Fibroblast of mammary gland (primary cell): ENCODE data around the gene PAF1.

ENCODE experiments used
- DNase-seq: peaks from one replicate; pipeline ENCODE4 v3.0.0-alpha.2; 2010; ENCODE audit warnings: low read depth
- H3K4me3 ChIP-seq: 2 replicates; pipeline ENCODE4 v1.5.1; 2011; ENCODE audit warnings: low read depth, mild to moderate bottlenecking, low read length, moderate library complexity; ENCODE audit not compliant: control insufficient read depth
- CTCF ChIP-seq: conservative IDR thresholded peaks from 2 replicates; pipeline ENCODE4 v1.5.1; 2011; ENCODE audit warnings: low read depth, low read length, inconsistent platforms; ENCODE audit not compliant: control insufficient read depth, insufficient read depth

PAF1 gene

GRCh38 chr19:39390751-39391437 is at the start of gene PAF1, which contains the start of gene MED29:
TSS of gene PAF1 (minus strand) at chr19:39391106. CDS start at chr19:39390864, 242 bp downstream.
TSS of gene MED29 (plus strand) at chr19:39391378. CDS start at chr19:39391423, 45 bp downstream.
- peak within 1 kb of the TSS; percentile 99 for H3K4me3 ChIP-seq
- TF ChIP-seq CTCF = no peak
- DNase-seq = peak; percentile 100

- no peak for DNase-seq
- H3K4me3 ChIP-seq = no peak overlapping the region
- TF ChIP-seq CTCF = no peak
Measured at GRCh38 chr19:39438270-39438934, 47.5 kb upstream of the PAF1 start.

DNA sequence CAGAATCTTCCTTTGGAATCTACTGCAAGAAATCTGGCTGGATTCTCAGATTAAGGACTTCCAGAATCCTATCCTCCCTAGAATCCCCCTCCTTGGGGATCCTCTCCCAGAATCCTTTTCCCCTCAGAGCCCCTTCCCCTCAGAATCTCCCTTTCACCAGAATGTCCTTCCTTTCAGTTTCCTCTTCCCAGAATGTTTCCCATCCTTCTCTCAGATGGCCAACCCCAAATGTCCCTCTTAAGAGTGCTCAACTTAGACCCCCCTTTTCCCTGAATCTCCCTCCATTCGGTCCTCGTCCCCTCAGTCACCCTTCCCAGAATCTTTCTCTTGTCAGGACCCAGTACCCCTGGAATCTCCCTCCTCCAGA is 45.4 kb upstream of the PAF1 start:
- no peak for DNase-seq
- peak overlapping the region; percentile 99 for H3K4me3 ChIP-seq

DNA sequence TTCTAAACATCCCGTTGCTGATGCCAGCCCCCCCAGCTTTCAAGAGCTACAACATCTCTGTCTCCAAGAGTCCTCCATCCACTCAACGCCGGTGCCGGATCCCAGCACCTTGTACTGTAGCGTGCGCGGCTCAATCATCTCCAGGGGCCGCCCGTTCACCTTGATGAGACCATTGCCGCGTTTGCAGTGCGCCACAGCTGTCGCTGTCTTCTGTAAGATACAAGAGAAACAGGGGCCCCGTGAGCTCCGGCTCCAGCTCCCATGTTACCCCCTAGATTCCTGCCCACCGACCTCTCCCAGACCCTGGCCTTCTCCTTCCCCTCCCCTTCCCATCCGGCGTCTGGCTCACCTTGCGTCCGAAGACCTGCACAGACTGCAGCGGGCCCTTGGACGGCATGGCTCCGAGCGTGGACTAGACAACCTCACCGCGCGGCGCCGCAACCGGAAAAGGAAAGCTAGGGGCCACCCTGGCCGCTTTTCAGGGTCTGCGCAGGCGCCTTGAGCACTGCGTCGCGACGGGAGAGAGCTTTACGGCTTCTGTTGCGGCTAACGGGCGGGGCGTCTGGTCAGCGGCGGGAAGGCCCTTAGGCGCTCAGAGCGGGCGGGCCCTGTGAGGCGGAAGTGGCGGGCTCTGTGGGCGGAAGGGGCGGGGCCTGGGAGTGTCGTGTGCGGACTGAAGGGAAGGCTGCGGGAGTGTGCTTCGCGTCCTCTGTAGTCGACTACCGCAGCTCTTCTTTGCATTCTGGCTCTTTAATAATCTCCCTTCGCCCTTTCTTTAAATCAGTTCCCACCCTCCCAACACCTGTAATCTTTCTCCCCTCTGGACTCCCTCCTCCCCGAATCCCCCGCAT is 44.8 kb upstream of the PAF1 start, which contains the start of gene RPS16:
Gene RPS16 (minus strand): TSS at position 451 of the 851 bp plus-strand sequence. CDS start 54 bp downstream, at position 397.
- no peak for TF ChIP-seq CTCF
- peak; percentile 95 for DNase-seq
- peak within 1 kb of the TSS; percentile 99 for H3K4me3 ChIP-seq

More for the DNA sequence above, 45.4 kb upstream of the PAF1 start:
- no peak for TF ChIP-seq CTCF

DNA sequence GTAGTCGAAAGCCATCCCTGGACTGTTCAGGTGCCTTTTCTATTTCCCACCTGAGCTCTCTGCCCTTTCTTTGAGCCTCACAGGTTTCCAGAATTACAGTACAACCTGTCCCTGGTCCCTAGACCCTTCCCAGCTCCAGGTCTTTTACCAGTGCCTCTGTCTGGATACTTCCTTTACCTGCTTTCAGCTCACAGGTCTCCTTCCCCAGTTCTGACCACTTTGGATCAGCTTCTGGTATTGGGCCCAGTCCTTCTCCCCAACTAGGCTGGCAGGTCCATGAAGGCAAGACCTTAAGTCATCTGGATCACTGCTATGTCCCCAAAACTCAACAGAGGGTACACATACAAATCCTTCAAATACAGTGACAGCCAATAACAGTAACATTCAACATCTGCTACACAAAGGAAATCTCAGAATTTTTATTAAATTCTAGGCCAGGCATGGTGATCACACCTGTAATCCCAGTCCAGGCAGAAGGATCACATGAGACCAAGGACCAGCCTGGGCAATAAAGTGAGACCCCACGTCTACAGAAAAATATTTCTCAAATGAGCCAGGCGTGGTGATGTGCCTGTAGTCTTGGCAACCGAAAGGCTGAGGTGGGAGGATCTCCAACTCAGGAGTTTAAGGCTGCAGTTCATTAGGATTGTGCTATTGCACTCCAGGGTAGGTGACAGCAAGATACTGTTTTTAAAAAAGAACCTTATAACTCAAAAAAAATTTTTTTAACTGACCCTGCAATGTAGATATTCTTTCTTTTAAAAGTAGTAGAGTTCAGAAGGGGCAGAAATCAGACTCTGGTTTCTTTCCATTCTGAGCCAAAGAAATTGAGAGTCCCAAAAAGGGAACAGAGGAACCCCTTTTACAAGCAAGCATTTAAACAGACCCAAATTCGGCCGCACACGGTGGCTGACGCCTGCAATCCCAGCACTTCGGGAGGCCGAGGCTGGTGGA is 43.5 kb upstream of the PAF1 start:
- H3K4me3 ChIP-seq = peak overlapping the region; percentile 99
- no peak for TF ChIP-seq CTCF
- peak; percentile 28 for DNase-seq

- H3K4me3 ChIP-seq = no peak overlapping the region
Measured at GRCh38 chr19:39433480-39434079, 42.7 kb upstream of the PAF1 start.

More at GRCh38 chr19:39433480-39434079, 42.7 kb upstream of the PAF1 start:
- TF ChIP-seq CTCF = no peak
- no peak for DNase-seq
